K562 (cell line): Measurements from ENCODE around the gene PDE8A. TPM values are rescaled to one million over a fixed set of nuclear protein-coding genes. Genes with fewer than 3 reads are reported as not detected.

Experiments used
- ATAC-seq: fragments of 200-7000 bp; cut with Tn5 transposase; 3 replicates; pipeline ENCODE4 v1.9.1; 2020; ENCODE audit warnings: moderate library complexity
- BruUV-seq: library from RNA; stranded (reverse); fragments of 400-500 nt; replicated peaks from 2 replicates; lab custom pipeline; 2021; lab: Mats Ljungman, UMichigan
- CTCF ChIA-PET: fragments of 300-600 bp; formaldehyde crosslinking; extraction: SDS; loops from one replicate; lab custom pipeline; 2021; ENCODE audit warnings: low intra/inter-chr PET ratio; lab: Yijun Ruan, JAX
- POLR2A ChIA-PET: fragments of 300-600, 350-650 bp; sonication (Branson Sonifier 250); formaldehyde crosslinking; extraction: SDS; loops from one replicate; lab custom pipeline; 2021; ENCODE audit warnings: antibody characterized with exemption, inconsistent platforms; lab: Yijun Ruan, JAX
- DNase-seq, 4 experiments: peaks; one replicate each; pipeline versions ENCODE4 v3.0.0 to v3.0.0-alpha.2; 2011 to 2018; ENCODE audit warnings: low spot score in 3 of 4, mixed read lengths in 3 of 4; ENCODE audit errors: extremely low read depth in 1 of 4
- FAIRE-seq: peaks from 2 replicates; lab custom pipeline; 2011; peaks lifted over from hg19 to GRCh38; lab: Jason Lieb, UNC
- H2AFZ ChIP-seq: 2 replicates; pipeline ENCODE4 v1.6.0; 2011; ENCODE audit warnings: low read depth, low read length, control low read depth, inconsistent platforms
- H3K27ac ChIP-seq: fragments of 200-600 bp; 3 replicates; pipeline ENCODE4 v1.8.0; 2011; ENCODE audit warnings: low read depth, mild to moderate bottlenecking, control low read depth, inconsistent platforms, low read length, moderate library complexity, mixed read lengths; ENCODE audit errors: extremely low read depth
- H3K27me3 ChIP-seq, 2 experiments: fragments of 300-600 bp in 1 of 2; 2 replicates in 1 of 2; 3 replicates in 1 of 2; pipeline versions ENCODE4 v1.6.0 to v1.8.0; 2011; ENCODE audit warnings: inconsistent platforms in 2 of 2, low read length in 2 of 2, mild to moderate bottlenecking in 1 of 2, mixed read lengths in 1 of 2, moderate library complexity in 1 of 2; ENCODE audit not compliant: control insufficient read depth in 2 of 2, insufficient read depth in 2 of 2
- H3K36me3 ChIP-seq: fragments of 300-600 bp; 3 replicates; pipeline ENCODE4 v1.8.0; 2011; ENCODE audit warnings: mild to moderate bottlenecking, low read length, inconsistent platforms; ENCODE audit not compliant: control insufficient read depth, insufficient read depth
- H3K4me1 ChIP-seq, 2 experiments: fragments of 200-600 bp in 1 of 2; replicated peaks in 1 of 2; 2 replicates in 1 of 2; 3 replicates in 1 of 2; pipeline versions ENCODE4 v1.5.1 to v1.8.0; 2011; ENCODE audit warnings: inconsistent platforms in 2 of 2, low read length in 2 of 2, mild to moderate bottlenecking in 1 of 2, mixed read lengths in 1 of 2, moderate library complexity in 1 of 2; ENCODE audit not compliant: control insufficient read depth in 2 of 2, insufficient read depth in 2 of 2
- H3K4me2 ChIP-seq: 2 replicates; pipeline ENCODE4 v1.6.1; 2011; ENCODE audit warnings: low read length, control low read depth, inconsistent platforms, mixed read lengths; ENCODE audit not compliant: insufficient read depth
- H3K4me3 ChIP-seq: fragments of 200-600 bp; sonication (generic), shearing (Covaris generic); 2 replicates; pipeline ENCODE4 v1.5.1; 2016; ENCODE audit warnings: control low read depth, inconsistent platforms
- H3K79me2 ChIP-seq: fragments of 200-600 bp; 3 replicates; pipeline ENCODE4 v1.8.0; 2011; ENCODE audit warnings: low read length, inconsistent platforms; ENCODE audit not compliant: control insufficient read depth, insufficient read depth
- H3K9ac ChIP-seq, 2 experiments: 2 replicates each; pipeline versions ENCODE4 v1.6.0 to v1.6.1; 2011; ENCODE audit warnings: low read depth in 2 of 2, low read length in 2 of 2, control low read depth in 1 of 2, inconsistent platforms in 1 of 2, mild to moderate bottlenecking in 1 of 2, mixed read lengths in 1 of 2; ENCODE audit not compliant: insufficient read depth in 1 of 2
- H3K9me1 ChIP-seq: one replicate; pipeline ENCODE4 v1.6.0; 2011; ENCODE audit warnings: inconsistent platforms, mild to moderate bottlenecking, low read length, moderate library complexity; ENCODE audit not compliant: control insufficient read depth, insufficient read depth
- H3K9me3 ChIP-seq: replicated peaks from 2 replicates; pipeline ENCODE4 v1.5.1; 2011; ENCODE audit warnings: low read depth, low read length, inconsistent platforms; ENCODE audit not compliant: control insufficient read depth, insufficient read depth
- H4K20me1 ChIP-seq: replicated peaks from 2 replicates; pipeline ENCODE4 v1.6.1; 2011; ENCODE audit warnings: low read length, inconsistent platforms, mixed read lengths; ENCODE audit not compliant: control insufficient read depth, insufficient read depth
- E2F4 ChIP-seq: sonication (generic); formaldehyde crosslinking; IDR thresholded peaks from 2 replicates; pipeline ENCODE4 v1.8.0; 2022; ENCODE audit warnings: mild to moderate bottlenecking, low read depth, missing genetic modification reagents
- HOMEZ ChIP-seq: fragments of 250-450 bp; sonication (Bioruptor Pico); IDR thresholded peaks from 2 replicates; pipeline ENCODE4 v1.4.0; 2020; ENCODE audit warnings: mild to moderate bottlenecking, moderate library complexity
- NR3C1 ChIP-seq: sonication (generic); formaldehyde crosslinking; IDR thresholded peaks from 2 replicates; pipeline ENCODE4 v1.8.1; 2022; ENCODE audit warnings: missing genetic modification reagents
- POLR3A ChIP-seq: IDR thresholded peaks from 2 replicates; pipeline ENCODE4 v1.6.1; 2011; ENCODE audit warnings: borderline replicate concordance, mild to moderate bottlenecking, moderate library complexity; ENCODE audit not compliant: insufficient read length, insufficient read depth; ENCODE audit errors: extremely low read depth
- RB1 ChIP-seq: fragments of 450-650 bp; IDR thresholded peaks from 2 replicates; pipeline ENCODE4 v1.6.1; 2017; ENCODE audit warnings: low read depth, mild to moderate bottlenecking
- ZFP36 ChIP-seq: fragments of 150-350 bp; IDR thresholded peaks from 2 replicates; pipeline ENCODE4 v1.6.1; 2018; ENCODE audit warnings: low read length, low read depth; ENCODE audit not compliant: partially characterized antibody
- ZNF124 ChIP-seq: sonication (generic); formaldehyde crosslinking; IDR thresholded peaks from 2 replicates; pipeline ENCODE4 v1.8.1; 2022; ENCODE audit warnings: missing genetic modification reagents
- ZNF24 ChIP-seq: fragments of 450-650 bp; IDR thresholded peaks from 2 replicates; pipeline ENCODE4 v1.6.1; 2016
- ZNF395 ChIP-seq: fragments of 200-800 bp; sonication (Bioruptor generic); IDR thresholded peaks from 2 replicates; pipeline ENCODE4 v1.6.1; 2017; ENCODE audit warnings: missing genetic modification characterization, missing compliant biosample characterization
- ZNF639 ChIP-seq, 2 experiments: fragments of 200-800 bp in 1 of 2; sonication (Bioruptor generic) in 1 of 2; sonication (generic) in 1 of 2; formaldehyde crosslinking in 1 of 2; IDR thresholded peaks in 1 of 2; conservative IDR thresholded peaks in 1 of 2; 2 replicates each; pipeline versions ENCODE4 v1.5.0 to v1.6.1; 2016 to 2020; ENCODE audit warnings: missing compliant biosample characterization in 1 of 2, missing genetic modification characterization in 1 of 2, missing genetic modification reagents in 1 of 2
- WGBS: fragments of 100-300 bp; shearing (Covaris generic); methylation state at CpG from one replicate; pipeline ENCODE4 v1.1.6; 2016; ENCODE audit warnings: low coverage, mixed read lengths; ENCODE audit not compliant: insufficient coverage; ENCODE audit errors: missing lambda C conversion rate; 5-methylcytosine and 5-hydroxymethylcytosine counted together
- in situ Hi-C: fragments of 300-500 bp; cut with MboI; formaldehyde crosslinking; loops from 4 replicates; pipeline ENCODE4 v1.15.0; 2018; ENCODE audit warnings: inconsistent platforms, mixed read lengths
- intact Hi-C: fragments of 100-400 bp; cut with micrococcal nuclease; formaldehyde crosslinking; loops from 2 replicates; pipeline ENCODE4 v1.14.2; 2022
- polyA plus RNA-seq, 8 experiments: library from polyadenylated mRNA; depleted of rRNA in 4 of 8; stranded (reverse) in 5 of 8; unstranded in 3 of 8; fragments of >200 nt; fragmentation: Nextera tagmentation in 2 of 8; fragmentation: Illumina TruSeq in 1 of 8; extraction: Ambion mirVana in 2 of 8; extraction: Trizol in 1 of 8; gene quantifications; 2 replicates each; pipeline versions ENCODE4 v1.2.1 to v1.2.3, GENCODE V29; 2011 to 2014; ENCODE audit warnings: inconsistent platforms in 1 of 8, missing spikeins in 1 of 8
- total RNA-seq, 7 experiments: library from RNA; depleted of rRNA in 6 of 7; stranded (reverse); fragments of >200 nt in 6 of 7; fragmentation: Illumina TruSeq in 2 of 7; extraction: Trizol in 2 of 7; gene quantifications; 2 replicates each; pipeline versions ENCODE4 v1.2.1 to v1.2.3, GENCODE V29; 2011 to 2021; ENCODE audit warnings: low replicate concordance in 1 of 7

Gene PDE8A
- total and polyA plus RNA-seq, 9 of the 15 experiments (the other 6 are each of a cell fraction or from before 2014, with no cell fraction given) = 5.9 to 40.3 (median 19.8) TPM

- BruUV-seq = no TSS peak
- ATAC-seq (peak; percentile 18), FAIRE-seq (no peak), DNase-seq (no peak)
- intact Hi-C loops = no loop called here
- in situ Hi-C loops = no loop called here
- Histone ChIP-seq H3K36me3 (no peaks in the 10 kb centered on the region), H3K27me3 (no peaks in the 10 kb centered on the region), H3K79me2 (peaks cover 81% of the 10 kb centered on the region), H3K4me1 (peaks cover 11 to 41% of the 10 kb centered on the region in 2 experiments), H3K27ac (peak overlapping the region; percentile 60; the same call in 1 of the 3 replicates)
- WGBS = 35% methylated on average over 4 of the region's 4 CpGs
- TF ChIP-seq POLR3A = no peak
- TF ChIP-seq ZNF24 = no peak
- no peak for TF ChIP-seq ZFP36
- TF ChIP-seq HOMEZ (CRISPR knock-in tag) = no peak
- no peak for TF ChIP-seq RB1
- TF ChIP-seq NR3C1 = no peak
- TF ChIP-seq E2F4 (CRISPR knock-in tag) = no peak
- TF ChIP-seq ZNF124 (CRISPR knock-in tag) = no peak
- no peak for TF ChIP-seq ZNF639 (CRISPR knock-in tag; conservative IDR thresholded peaks at IDR 0.05 in 1 of 2, IDR thresholded peaks at IDR 0.05 in 1 of 2)
- no peak for TF ChIP-seq ZNF395
- TF ChIP-seq, all 486 proteins: peak for 0
- Histone ChIP-seq H2AFZ (no peak overlapping the region), H3K9me3 (no peaks in the 10 kb centered on the region), H3K9me1 (peaks cover 3% of the 10 kb centered on the region), H4K20me1 (no peaks in the 10 kb centered on the region), H3K4me3 (no peak overlapping the region), H3K9ac (peak overlapping the region in 1 of 2 experiments; percentile 51; a peak in 1 of 4 replicates), H3K4me2 (peak overlapping the region; percentile 80; the same call in 1 of the 2 replicates)
- CTCF ChIA-PET = no interaction called here
- POLR2A ChIA-PET = interaction anchor here (0.7 to 1.8 kb wide), 5 partner anchors 11 to 22 kb away, joined by 4 to 7 read pairs (median 4); no protein-coding TSS in a partner anchor
Observed at GRCh38 chr15:85007741-85008397, 26.2 kb downstream of the PDE8A start.
